Stimulated activated memory B cell treated with anti-CD40 and anti-IgM and Interleukin-4, amounts not matched to agents 10 μg/mL and 1 μg/mL and 100 μg/mL, for 72 hours (primary cell): Measurements from ENCODE around the gene TRAFD1.
A peak's percentile ranks its signal among the peaks of the same experiment; 100 is the strongest.

Experiments used
- ATAC-seq: fragments of 150-1000 bp; cut with Tn5 transposase; 2 replicates; pipeline ENCODE4 v1.10.0; 2021
- H3K27ac Mint-ChIP-seq: one replicate; pipeline ENCODE4 v1.8.0; 2022; ENCODE audit warnings: mild to moderate bottlenecking, mixed read lengths
- H3K27me3 Mint-ChIP-seq: one replicate; pipeline ENCODE4 v1.8.0; 2022; ENCODE audit warnings: mixed read lengths
- H3K36me3 Mint-ChIP-seq: one replicate; pipeline ENCODE4 v1.8.0; 2022; ENCODE audit warnings: mixed read lengths
- H3K4me1 Mint-ChIP-seq: one replicate; pipeline ENCODE4 v1.8.0; 2022; ENCODE audit warnings: mixed read lengths
- H3K4me3 Mint-ChIP-seq: one replicate; pipeline ENCODE4 v1.8.0; 2022; ENCODE audit warnings: mild to moderate bottlenecking, moderate library complexity, mixed read lengths
- H3K9me3 Mint-ChIP-seq: one replicate; pipeline ENCODE4 v1.8.0; 2022; ENCODE audit warnings: mixed read lengths

The TRAFD1 gene

GRCh38 chr12:112162241-112162790 lies 37.0 kb downstream of the TRAFD1 start:
- peaks cover 78% of the 10 kb centered on the region for H3K36me3 Mint-ChIP-seq
- H3K4me3 Mint-ChIP-seq: no peak overlapping the region
- no peak for ATAC-seq
- H3K9me3 Mint-ChIP-seq: peaks cover 5% of the 10 kb centered on the region
- peaks cover 23% of the 10 kb centered on the region for H3K4me1 Mint-ChIP-seq
- no peak overlapping the region for H3K27ac Mint-ChIP-seq
- H3K27me3 Mint-ChIP-seq: no peaks in the 10 kb centered on the region

- no peak for ATAC-seq
- Mint-ChIP-seq H3K27ac (no peak overlapping the region), H3K9me3 (no peaks in the 10 kb centered on the region), H3K4me3 (no peak overlapping the region), H3K36me3 (peaks cover 71% of the 10 kb centered on the region), H3K4me1 (peaks cover 17% of the 10 kb centered on the region), H3K27me3 (no peaks in the 10 kb centered on the region)
Measured at GRCh38 chr12:112163056-112163455, 37.7 kb downstream of the TRAFD1 start.

GRCh38 chr12:112163471-112163991 lies 38.2 kb downstream of the TRAFD1 start:
- peak; percentile 32 for ATAC-seq
- Mint-ChIP-seq H3K9me3 (no peaks in the 10 kb centered on the region), H3K27ac (no peak overlapping the region), H3K36me3 (peaks cover 69% of the 10 kb centered on the region), H3K4me1 (peaks cover 12% of the 10 kb centered on the region), H3K27me3 (no peaks in the 10 kb centered on the region), H3K4me3 (no peak overlapping the region)

DNA sequence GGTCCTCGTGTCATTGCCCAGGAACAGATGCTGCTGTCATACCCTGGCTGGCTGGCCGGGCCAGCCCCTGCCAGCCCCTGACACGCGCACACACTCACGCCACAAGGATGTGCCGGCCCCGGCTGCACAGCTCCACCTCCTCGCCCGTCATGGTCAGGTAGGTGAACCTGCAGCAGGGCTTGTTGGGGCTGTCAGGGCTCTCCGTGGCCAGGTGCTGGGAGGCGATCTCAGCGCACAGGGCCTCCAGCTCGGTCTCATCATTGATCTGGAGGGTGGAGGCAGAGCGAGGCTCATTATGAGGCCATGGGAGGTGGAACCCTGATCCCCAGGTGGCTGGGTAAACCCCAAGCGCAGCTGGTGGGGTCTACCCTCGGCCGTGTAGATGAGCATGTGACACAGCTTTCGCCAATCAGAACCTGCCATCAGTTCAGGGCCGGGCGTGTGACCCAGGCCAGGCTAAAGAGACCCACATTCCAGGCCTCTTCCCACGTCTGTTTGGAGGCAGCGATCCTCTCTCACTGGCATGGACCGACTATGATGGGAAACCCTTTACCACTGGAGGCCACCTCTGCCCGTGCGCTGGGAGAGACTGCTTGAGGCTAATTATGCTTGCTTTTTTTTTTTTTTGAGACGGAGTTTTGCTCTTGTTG lies 38.8 kb downstream of the TRAFD1 start:
- H3K9me3 Mint-ChIP-seq: no peaks in the 10 kb centered on the region
- H3K4me3 Mint-ChIP-seq: no peak overlapping the region
- H3K4me1 Mint-ChIP-seq: peaks cover 6% of the 10 kb centered on the region
- no peak overlapping the region for H3K27ac Mint-ChIP-seq
- ATAC-seq: no peak
- no peaks in the 10 kb centered on the region for H3K27me3 Mint-ChIP-seq
- peaks cover 67% of the 10 kb centered on the region for H3K36me3 Mint-ChIP-seq

DNA sequence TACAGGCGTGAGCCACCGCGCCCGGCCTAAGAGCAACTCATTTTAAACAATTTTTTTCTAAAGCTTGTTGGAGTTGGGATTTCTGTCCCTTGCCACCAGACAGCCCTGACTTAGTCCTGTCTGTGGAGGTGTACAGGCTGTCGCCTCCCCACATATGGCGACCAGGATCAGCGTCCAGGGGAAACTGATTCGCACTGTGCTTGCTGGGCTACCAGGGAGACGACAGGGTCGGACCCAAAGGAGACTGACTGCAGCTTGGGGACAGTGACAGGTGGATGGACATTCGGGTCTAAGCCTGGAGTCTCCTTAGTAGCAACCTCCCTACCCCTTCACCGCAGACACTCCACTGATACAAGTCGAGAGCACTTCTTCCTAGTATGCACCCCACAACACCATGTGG lies 40.3 kb downstream of the TRAFD1 start:
- Mint-ChIP-seq H3K27me3 (no peaks in the 10 kb centered on the region), H3K36me3 (peaks cover 61% of the 10 kb centered on the region), H3K9me3 (no peaks in the 10 kb centered on the region), H3K27ac (no peak overlapping the region), H3K4me3 (no peak overlapping the region), H3K4me1 (peaks cover 6% of the 10 kb centered on the region)
- ATAC-seq: no peak

DNA sequence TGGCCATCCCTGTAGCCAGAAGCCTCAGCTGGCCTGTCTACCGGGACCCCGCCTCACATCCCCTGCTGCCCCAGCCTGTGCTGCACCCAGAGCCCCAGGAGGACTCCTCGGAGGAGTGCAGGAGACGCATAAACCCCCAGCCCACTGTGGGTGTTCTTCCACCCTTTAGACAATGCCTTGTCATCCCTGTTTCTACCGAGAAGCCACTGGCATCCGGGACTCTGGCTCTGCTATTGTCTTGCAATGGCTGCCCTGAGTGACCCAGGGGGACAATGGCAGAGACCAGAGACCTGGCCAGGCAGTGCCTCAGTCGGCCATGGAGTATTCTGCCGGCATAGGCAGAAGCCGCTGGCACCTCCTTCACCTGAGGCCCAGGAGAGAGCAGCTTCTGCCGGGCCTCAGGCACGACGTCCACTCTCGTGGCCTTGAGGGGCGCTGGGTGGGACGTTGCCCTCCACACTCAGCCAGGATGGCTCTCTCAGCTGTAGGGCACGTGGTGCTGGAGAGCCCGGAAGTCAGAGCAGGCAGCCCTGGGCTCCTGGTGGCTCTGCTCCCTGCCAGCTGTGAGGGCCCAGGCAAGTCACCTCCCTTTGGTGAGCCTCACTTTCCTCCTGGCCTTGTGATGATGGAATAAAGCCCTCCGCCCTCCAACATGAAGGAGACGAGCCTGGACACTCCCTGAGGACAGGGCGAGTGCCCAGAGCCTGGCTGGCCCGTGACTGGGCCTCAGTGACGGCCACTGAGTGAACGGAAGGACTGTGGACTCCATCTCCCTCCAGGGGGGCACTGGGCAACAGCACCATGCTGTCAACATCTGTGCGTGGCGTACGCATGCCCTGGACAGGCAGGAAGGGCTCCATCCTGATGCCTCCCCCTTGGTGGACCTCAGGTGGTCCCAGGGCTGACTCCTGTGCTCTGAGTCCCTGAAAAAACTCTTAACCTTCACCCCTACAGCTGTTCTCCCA lies 41.0 kb downstream of the TRAFD1 start:
- Mint-ChIP-seq H3K4me1 (peaks cover 7% of the 10 kb centered on the region), H3K36me3 (peaks cover 60% of the 10 kb centered on the region), H3K27ac (peak overlapping the region; percentile 22), H3K9me3 (no peaks in the 10 kb centered on the region), H3K27me3 (no peaks in the 10 kb centered on the region), H3K4me3 (no peak overlapping the region)
- ATAC-seq: no peak

GRCh38 chr12:112167031-112167461 lies 41.7 kb downstream of the TRAFD1 start:
- Mint-ChIP-seq H3K4me1 (peaks cover 7% of the 10 kb centered on the region), H3K4me3 (no peak overlapping the region), H3K27me3 (no peaks in the 10 kb centered on the region), H3K36me3 (peaks cover 54% of the 10 kb centered on the region), H3K9me3 (no peaks in the 10 kb centered on the region), H3K27ac (peak overlapping the region; percentile 22)
- ATAC-seq: no peak

DNA sequence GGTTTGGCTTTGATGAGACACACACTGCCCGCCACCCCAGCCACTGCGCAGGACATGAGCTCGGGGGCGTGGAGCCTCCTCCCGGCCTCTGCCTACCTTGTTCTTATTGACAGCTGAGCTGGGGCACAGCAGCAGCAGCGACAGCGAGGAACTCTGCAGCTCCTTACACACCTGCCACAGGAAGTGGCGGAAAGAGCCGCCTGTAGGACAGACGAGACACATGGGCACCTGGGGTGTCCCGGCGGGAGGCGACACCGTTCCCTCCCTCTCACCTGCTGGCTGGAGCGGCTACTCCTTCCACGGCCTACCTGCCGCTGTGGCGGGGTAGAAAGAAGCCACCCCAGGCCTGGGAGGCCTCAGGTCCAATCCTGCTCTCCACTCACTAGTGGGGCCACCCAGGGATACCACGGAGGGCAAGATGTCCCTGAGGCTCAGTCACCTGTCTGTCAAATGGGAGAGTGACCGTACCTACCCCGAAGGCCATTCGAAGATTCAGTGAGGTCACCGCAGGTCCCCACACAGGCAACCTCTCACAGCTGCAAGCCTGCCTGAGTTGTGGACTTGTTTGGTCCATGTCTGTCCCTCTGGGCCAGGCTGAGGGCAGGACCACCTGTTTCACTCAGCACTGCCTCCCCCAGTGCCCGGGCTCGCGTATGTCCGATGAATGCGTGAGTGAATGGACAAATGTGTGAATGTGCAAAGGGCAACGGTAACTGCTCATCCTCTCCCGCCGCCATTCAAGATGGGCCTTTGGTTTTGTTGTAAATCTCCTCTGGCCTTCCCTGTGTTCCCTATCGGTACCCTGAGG lies 42.6 kb downstream of the TRAFD1 start:
- H3K36me3 Mint-ChIP-seq: peaks cover 53% of the 10 kb centered on the region
- H3K9me3 Mint-ChIP-seq: no peaks in the 10 kb centered on the region
- H3K27me3 Mint-ChIP-seq: no peaks in the 10 kb centered on the region
- H3K4me1 Mint-ChIP-seq: peaks cover 7% of the 10 kb centered on the region
- peak overlapping the region; percentile 35 for H3K27ac Mint-ChIP-seq
- ATAC-seq: no peak
- H3K4me3 Mint-ChIP-seq: no peak overlapping the region

DNA sequence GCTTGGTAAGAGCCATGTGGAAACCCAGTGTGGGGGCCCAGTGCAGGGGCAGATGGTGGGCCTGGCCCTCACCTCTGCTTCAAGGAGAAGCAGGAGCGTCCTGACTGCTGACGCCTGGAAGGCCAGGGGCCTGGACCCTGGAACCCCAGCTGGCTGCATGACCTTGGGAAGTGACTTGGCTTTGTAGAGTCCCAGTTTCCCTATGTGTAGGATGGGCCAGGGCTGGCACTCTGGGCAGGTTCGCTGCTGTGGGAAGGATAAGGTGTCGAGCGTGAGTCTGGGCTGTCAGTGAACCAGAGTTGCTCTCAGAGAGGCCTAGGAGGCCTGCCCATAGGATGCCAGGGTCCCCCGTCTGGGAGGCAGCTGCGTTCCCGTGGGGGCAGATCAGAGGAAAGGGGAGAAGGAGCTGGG lies 43.2 kb downstream of the TRAFD1 start:
- Mint-ChIP-seq H3K27me3 (no peaks in the 10 kb centered on the region), H3K27ac (peak overlapping the region; percentile 35), H3K4me3 (no peak overlapping the region), H3K36me3 (peaks cover 47% of the 10 kb centered on the region), H3K9me3 (no peaks in the 10 kb centered on the region), H3K4me1 (peaks cover 7% of the 10 kb centered on the region)
- no peak for ATAC-seq

GRCh38 chr12:112169161-112169872 lies 44.0 kb downstream of the TRAFD1 start:
- peaks cover 7% of the 10 kb centered on the region for H3K4me1 Mint-ChIP-seq
- no peaks in the 10 kb centered on the region for H3K27me3 Mint-ChIP-seq
- H3K4me3 Mint-ChIP-seq: no peak overlapping the region
- H3K27ac Mint-ChIP-seq: peak overlapping the region; percentile 35
- H3K9me3 Mint-ChIP-seq: no peaks in the 10 kb centered on the region
- H3K36me3 Mint-ChIP-seq: peaks cover 40% of the 10 kb centered on the region
- ATAC-seq: no peak

DNA sequence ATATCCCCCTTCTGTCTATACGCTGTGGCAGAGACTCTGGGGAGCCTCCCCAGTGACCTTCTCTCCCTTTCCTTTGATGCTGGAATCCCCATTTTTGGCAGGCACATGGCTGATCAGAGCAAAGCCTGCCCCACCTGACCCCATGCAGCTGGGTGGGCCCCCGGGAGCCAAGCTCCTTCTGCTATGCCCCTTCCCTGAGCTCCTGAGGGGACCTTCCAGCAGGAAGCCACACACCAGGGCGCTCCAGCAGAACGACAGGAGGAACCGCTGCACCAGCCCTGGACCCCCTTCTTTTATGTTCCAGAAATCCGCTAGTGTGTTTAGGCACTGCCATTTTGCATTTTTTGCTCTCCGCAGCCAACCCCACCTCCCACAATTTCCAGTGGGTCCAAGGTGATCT lies 44.6 kb downstream of the TRAFD1 start:
- no peak for ATAC-seq
- H3K4me1 Mint-ChIP-seq: peaks cover 7% of the 10 kb centered on the region
- peaks cover 46% of the 10 kb centered on the region for H3K36me3 Mint-ChIP-seq
- no peaks in the 10 kb centered on the region for H3K9me3 Mint-ChIP-seq
- no peaks in the 10 kb centered on the region for H3K27me3 Mint-ChIP-seq
- H3K27ac Mint-ChIP-seq: peak overlapping the region; percentile 35
- H3K4me3 Mint-ChIP-seq: no peak overlapping the region

- H3K4me1 Mint-ChIP-seq: peaks cover 7% of the 10 kb centered on the region
- H3K27me3 Mint-ChIP-seq: no peaks in the 10 kb centered on the region
- no peaks in the 10 kb centered on the region for H3K9me3 Mint-ChIP-seq
- H3K4me3 Mint-ChIP-seq: no peak overlapping the region
- peak overlapping the region; percentile 35 for H3K27ac Mint-ChIP-seq
- ATAC-seq: peak; percentile 55
- peaks cover 50% of the 10 kb centered on the region for H3K36me3 Mint-ChIP-seq
Measured at GRCh38 chr12:112170376-112170775, 45.0 kb downstream of the TRAFD1 start.

- Mint-ChIP-seq H3K27me3 (no peaks in the 10 kb centered on the region), H3K27ac (peak overlapping the region; percentile 35), H3K36me3 (peaks cover 51% of the 10 kb centered on the region), H3K4me3 (no peak overlapping the region), H3K9me3 (no peaks in the 10 kb centered on the region), H3K4me1 (peaks cover 7% of the 10 kb centered on the region)
- no peak for ATAC-seq
Measured at GRCh38 chr12:112170971-112171596, 45.7 kb downstream of the TRAFD1 start.
